ENCODE measurements around the gene CENPN. TPM values are rescaled to one million over a fixed set of nuclear protein-coding genes. Genes with fewer than 3 reads are reported as not detected.

CENPN gene
- total RNA-seq, 1 donor from 2014 or later, result 27.4 TPM

- Mint-ChIP-seq H3K4me3 (ENCODE audit: low read depth) (no peak overlapping the region), H3K36me3 (ENCODE audit: insufficient read depth) (peaks cover 4% of the 10 kb centered on the region), H3K27ac (no peak overlapping the region), H3K4me1 (ENCODE audit: low read depth) (peaks cover 52% of the 10 kb centered on the region), H3K27me3 (no peaks in the 10 kb centered on the region), H3K9me3 (ENCODE audit: low read depth) (no peaks in the 10 kb centered on the region)
- DNase-seq (ENCODE audit: low spot score, unreplicated experiment), result no peak
- TF ChIP-seq CTCF (IDR thresholded peaks at IDR 0.05; ENCODE audit: unreplicated experiment), result no peak
Observed at GRCh38 chr16:80990978-80991377, 16.0 kb upstream of the CENPN start.

GRCh38 chr16:80991792-80992430 is 15.1 kb upstream of the CENPN start:
- peaks cover 4% of the 10 kb centered on the region for H3K36me3 Mint-ChIP-seq (ENCODE audit: insufficient read depth)
- no peak for TF ChIP-seq CTCF (IDR thresholded peaks at IDR 0.05; ENCODE audit: unreplicated experiment)
- H3K4me1 Mint-ChIP-seq (ENCODE audit: low read depth), result peaks cover 48% of the 10 kb centered on the region
- DNase-seq (ENCODE audit: low spot score, unreplicated experiment), result no peak
- H3K4me3 Mint-ChIP-seq (ENCODE audit: low read depth), result no peak overlapping the region
- H3K27ac Mint-ChIP-seq, result no peak overlapping the region
- no peaks in the 10 kb centered on the region for H3K27me3 Mint-ChIP-seq
- no peaks in the 10 kb centered on the region for H3K9me3 Mint-ChIP-seq (ENCODE audit: low read depth)

- TF ChIP-seq CTCF (IDR thresholded peaks at IDR 0.05; ENCODE audit: unreplicated experiment), result no peak
- peak overlapping the region; percentile 92 for H3K27ac Mint-ChIP-seq
Observed at GRCh38 chr16:80992676-80993293, 14.2 kb upstream of the CENPN start.

GRCh38 chr16:80993307-80993706 is 13.7 kb upstream of the CENPN start:
- Mint-ChIP-seq H3K27me3 (no peaks in the 10 kb centered on the region), H3K4me1 (ENCODE audit: low read depth) (peaks cover 51% of the 10 kb centered on the region), H3K9me3 (ENCODE audit: low read depth) (no peaks in the 10 kb centered on the region), H3K27ac (peak overlapping the region; percentile 92), H3K36me3 (ENCODE audit: insufficient read depth) (peaks cover 4% of the 10 kb centered on the region), H3K4me3 (ENCODE audit: low read depth) (peak overlapping the region; percentile 1)
- DNase-seq (ENCODE audit: low spot score, unreplicated experiment), result no peak
- TF ChIP-seq CTCF (IDR thresholded peaks at IDR 0.05; ENCODE audit: unreplicated experiment), result no peak

More at GRCh38 chr16:80992676-80993293, 14.2 kb upstream of the CENPN start:
- Mint-ChIP-seq H3K9me3 (ENCODE audit: low read depth) (no peaks in the 10 kb centered on the region), H3K4me1 (ENCODE audit: low read depth) (peaks cover 48% of the 10 kb centered on the region), H3K36me3 (ENCODE audit: insufficient read depth) (peaks cover 4% of the 10 kb centered on the region), H3K4me3 (ENCODE audit: low read depth) (no peak overlapping the region), H3K27me3 (no peaks in the 10 kb centered on the region)
- DNase-seq (ENCODE audit: low spot score, unreplicated experiment), result no peak

GRCh38 chr16:80993834-80994233 is 13.2 kb upstream of the CENPN start:
- H3K27ac Mint-ChIP-seq, result peak overlapping the region; percentile 92
- no peak overlapping the region for H3K4me3 Mint-ChIP-seq (ENCODE audit: low read depth)
- peaks cover 49% of the 10 kb centered on the region for H3K4me1 Mint-ChIP-seq (ENCODE audit: low read depth)

More at GRCh38 chr16:80993834-80994233, 13.2 kb upstream of the CENPN start:
- H3K36me3 Mint-ChIP-seq (ENCODE audit: insufficient read depth), result peaks cover 5% of the 10 kb centered on the region
- H3K27me3 Mint-ChIP-seq, result no peaks in the 10 kb centered on the region
- no peak for DNase-seq (ENCODE audit: low spot score, unreplicated experiment)
- peaks cover 2% of the 10 kb centered on the region for H3K9me3 Mint-ChIP-seq (ENCODE audit: low read depth)
- no peak for TF ChIP-seq CTCF (IDR thresholded peaks at IDR 0.05; ENCODE audit: unreplicated experiment)
